HG02588 (cell line): ENCODE data around the gene B3GALT6.
"Not testable (repeated sequence)": the region's sequence is repeated elsewhere in the genome, so short reads cannot be mapped to it uniquely, and the experiment has no call there.

Experiments
- ATAC-seq: cut with Tn5 transposase; IDR thresholded peaks from one replicate; pipeline ENCODE4 v1.9.1; 2021; ENCODE audit warnings: mild to moderate bottlenecking, moderate library complexity; ENCODE audit not compliant: unreplicated experiment

The B3GALT6 gene

GRCh38 chr1:1232208-1232795 is at the start of gene B3GALT6:
B3GALT6 (plus strand) TSS chr1:1232237; CDS start chr1:1232279, 42 bp downstream.
- ATAC-seq, result no peak

GRCh38 chr1:1182491-1183220 is 49.4 kb upstream of the B3GALT6 start:
- ATAC-seq, result no peak

GRCh38 chr1:1183221-1183747 is 48.8 kb upstream of the B3GALT6 start:
- ATAC-seq, result no peak

GRCh38 chr1:1183833-1184775 is 47.9 kb upstream of the B3GALT6 start:
- no peak for ATAC-seq

- no peak for ATAC-seq
These were observed 46.8 kb upstream of the B3GALT6 start for GRCh38 chr1:1185101-1185765.

GRCh38 chr1:1187938-1188337 is 44.1 kb upstream of the B3GALT6 start:
- ATAC-seq, result no peak

GRCh38 chr1:1189111-1189510 is 42.9 kb upstream of the B3GALT6 start:
- no peak for ATAC-seq

GRCh38 chr1:1191734-1192133 is 40.3 kb upstream of the B3GALT6 start:
- ATAC-seq, result no peak

- no peak for ATAC-seq
These were observed 37.3 kb upstream of the B3GALT6 start for GRCh38 chr1:1194723-1195122.

GRCh38 chr1:1195726-1196125 is 36.3 kb upstream of the B3GALT6 start:
- ATAC-seq, result not testable (repeated sequence)

- ATAC-seq, result no peak
These were observed 35.4 kb upstream of the B3GALT6 start for GRCh38 chr1:1196431-1197187.

- ATAC-seq, result no peak
These were observed 34.9 kb upstream of the B3GALT6 start for GRCh38 chr1:1197188-1197500.

GRCh38 chr1:1197551-1198422 is 34.2 kb upstream of the B3GALT6 start:
- ATAC-seq, result no peak

- ATAC-seq, result no peak
These were observed 33.5 kb upstream of the B3GALT6 start for GRCh38 chr1:1198423-1199140.

- no peak for ATAC-seq
These were observed 32.7 kb upstream of the B3GALT6 start for GRCh38 chr1:1199141-1199960.

- ATAC-seq, result no peak
These were observed 31.8 kb upstream of the B3GALT6 start for GRCh38 chr1:1199961-1200875.
